Neural progenitor cell (in vitro differentiated cells): ENCODE results near the gene CFDP1.

ENCODE experiments used
- EZH2 ChIP-seq: fragments of 200-600 bp; sonication (generic); IDR thresholded peaks from 2 replicates; pipeline ENCODE4 v1.6.1; 2017; ENCODE audit warnings: antibody characterized with exemption, mild to moderate bottlenecking, moderate library complexity
- TF ChIP-seq, protein P1 (sequence below): fragments of 200-600 bp; sonication (generic); IDR thresholded peaks from 2 replicates; pipeline ENCODE4 v1.5.1; 2017; ENCODE audit warnings: antibody characterized with exemption, mild to moderate bottlenecking

DNA sequence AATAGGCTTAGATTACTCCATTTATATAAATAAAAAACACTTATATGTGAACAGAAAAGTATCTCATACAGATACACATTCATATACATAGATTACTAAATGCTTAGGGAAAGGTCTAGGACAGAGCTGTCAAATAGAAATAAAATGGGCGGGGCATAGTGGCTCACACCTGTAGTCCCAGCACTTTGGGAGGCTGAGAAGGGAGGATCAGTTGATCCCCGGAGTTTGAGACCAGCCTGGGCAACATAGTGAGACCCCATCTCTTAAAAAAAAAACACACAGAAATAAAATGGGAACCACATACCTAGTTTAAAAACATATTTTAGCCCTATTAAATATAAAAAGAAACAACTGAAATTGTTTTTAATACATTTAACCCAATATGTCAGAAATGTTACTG, 58.9 kb downstream of the CFDP1 start:
- TF ChIP-seq, protein P1, sequence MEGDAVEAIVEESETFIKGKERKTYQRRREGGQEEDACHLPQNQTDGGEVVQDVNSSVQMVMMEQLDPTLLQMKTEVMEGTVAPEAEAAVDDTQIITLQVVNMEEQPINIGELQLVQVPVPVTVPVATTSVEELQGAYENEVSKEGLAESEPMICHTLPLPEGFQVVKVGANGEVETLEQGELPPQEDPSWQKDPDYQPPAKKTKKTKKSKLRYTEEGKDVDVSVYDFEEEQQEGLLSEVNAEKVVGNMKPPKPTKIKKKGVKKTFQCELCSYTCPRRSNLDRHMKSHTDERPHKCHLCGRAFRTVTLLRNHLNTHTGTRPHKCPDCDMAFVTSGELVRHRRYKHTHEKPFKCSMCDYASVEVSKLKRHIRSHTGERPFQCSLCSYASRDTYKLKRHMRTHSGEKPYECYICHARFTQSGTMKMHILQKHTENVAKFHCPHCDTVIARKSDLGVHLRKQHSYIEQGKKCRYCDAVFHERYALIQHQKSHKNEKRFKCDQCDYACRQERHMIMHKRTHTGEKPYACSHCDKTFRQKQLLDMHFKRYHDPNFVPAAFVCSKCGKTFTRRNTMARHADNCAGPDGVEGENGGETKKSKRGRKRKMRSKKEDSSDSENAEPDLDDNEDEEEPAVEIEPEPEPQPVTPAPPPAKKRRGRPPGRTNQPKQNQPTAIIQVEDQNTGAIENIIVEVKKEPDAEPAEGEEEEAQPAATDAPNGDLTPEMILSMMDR: no peak
- TF ChIP-seq EZH2: no peak
